ENCODE data around the gene KRTAP4-5.
"Not testable (repeated sequence)": the region's sequence is repeated elsewhere in the genome, so short reads cannot be mapped to it uniquely, and the experiment has no call there.

Gene KRTAP4-5

DNA sequence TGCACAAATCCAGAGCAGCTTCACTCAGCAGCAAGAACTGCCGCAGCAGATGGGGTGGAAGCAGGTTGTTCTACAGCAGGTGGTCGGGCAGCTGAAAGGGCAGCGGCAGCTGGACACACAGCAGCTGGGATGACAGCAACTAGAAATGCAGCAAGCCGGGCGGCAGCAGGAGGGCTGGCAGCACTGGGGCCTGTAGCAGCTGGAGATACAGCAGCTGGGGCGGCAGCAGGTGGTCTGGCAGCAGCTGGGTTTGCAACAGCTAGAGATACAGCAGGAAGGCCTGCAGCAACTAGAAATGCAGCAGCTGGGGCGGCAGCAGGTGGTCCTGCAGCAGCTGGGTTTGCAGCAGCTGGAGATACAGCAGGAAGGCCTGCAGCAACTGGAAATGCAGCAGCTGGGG lies 17.9 kb upstream of the KRTAP4-5 start:
- TF ChIP-seq, protein P1, sequence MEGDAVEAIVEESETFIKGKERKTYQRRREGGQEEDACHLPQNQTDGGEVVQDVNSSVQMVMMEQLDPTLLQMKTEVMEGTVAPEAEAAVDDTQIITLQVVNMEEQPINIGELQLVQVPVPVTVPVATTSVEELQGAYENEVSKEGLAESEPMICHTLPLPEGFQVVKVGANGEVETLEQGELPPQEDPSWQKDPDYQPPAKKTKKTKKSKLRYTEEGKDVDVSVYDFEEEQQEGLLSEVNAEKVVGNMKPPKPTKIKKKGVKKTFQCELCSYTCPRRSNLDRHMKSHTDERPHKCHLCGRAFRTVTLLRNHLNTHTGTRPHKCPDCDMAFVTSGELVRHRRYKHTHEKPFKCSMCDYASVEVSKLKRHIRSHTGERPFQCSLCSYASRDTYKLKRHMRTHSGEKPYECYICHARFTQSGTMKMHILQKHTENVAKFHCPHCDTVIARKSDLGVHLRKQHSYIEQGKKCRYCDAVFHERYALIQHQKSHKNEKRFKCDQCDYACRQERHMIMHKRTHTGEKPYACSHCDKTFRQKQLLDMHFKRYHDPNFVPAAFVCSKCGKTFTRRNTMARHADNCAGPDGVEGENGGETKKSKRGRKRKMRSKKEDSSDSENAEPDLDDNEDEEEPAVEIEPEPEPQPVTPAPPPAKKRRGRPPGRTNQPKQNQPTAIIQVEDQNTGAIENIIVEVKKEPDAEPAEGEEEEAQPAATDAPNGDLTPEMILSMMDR (IDR thresholded peaks at IDR 0.05; ENCODE audit: low read depth, low read length): no peak
- DNase-seq (ENCODE audit: low read depth in 2 of 2): no peak
- no peak overlapping the region for H3K4me3 ChIP-seq (replicated peaks in 1 of 2; ENCODE audit: low read depth in 2 of 2, low read length in 2 of 2)

DNA sequence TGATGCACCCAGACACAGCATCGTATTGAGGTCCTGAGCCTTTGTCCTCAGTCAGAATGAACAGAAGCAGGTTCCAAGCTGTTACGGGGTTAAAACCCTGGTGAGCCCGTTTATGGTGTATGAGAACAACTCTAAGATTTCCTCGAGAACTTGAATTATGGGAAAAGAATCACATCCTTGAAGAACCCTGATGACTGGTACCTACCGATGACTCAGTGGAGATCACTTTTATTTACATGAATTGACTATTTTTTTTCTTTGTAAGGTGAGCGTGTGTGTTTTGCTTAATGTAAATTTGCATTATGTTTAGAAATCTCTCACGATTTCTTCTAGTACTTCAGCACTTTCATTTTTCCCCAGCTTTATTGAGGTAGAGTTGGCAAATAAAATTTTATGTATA lies 14.2 kb upstream of the KRTAP4-5 start:
- TF ChIP-seq, protein P1 (IDR thresholded peaks at IDR 0.05; ENCODE audit: low read depth, low read length): no peak
- no peak overlapping the region for H3K4me3 ChIP-seq (replicated peaks in 1 of 2; ENCODE audit: low read depth in 2 of 2, low read length in 2 of 2)
- DNase-seq (ENCODE audit: low read depth in 2 of 2): no peak

DNA sequence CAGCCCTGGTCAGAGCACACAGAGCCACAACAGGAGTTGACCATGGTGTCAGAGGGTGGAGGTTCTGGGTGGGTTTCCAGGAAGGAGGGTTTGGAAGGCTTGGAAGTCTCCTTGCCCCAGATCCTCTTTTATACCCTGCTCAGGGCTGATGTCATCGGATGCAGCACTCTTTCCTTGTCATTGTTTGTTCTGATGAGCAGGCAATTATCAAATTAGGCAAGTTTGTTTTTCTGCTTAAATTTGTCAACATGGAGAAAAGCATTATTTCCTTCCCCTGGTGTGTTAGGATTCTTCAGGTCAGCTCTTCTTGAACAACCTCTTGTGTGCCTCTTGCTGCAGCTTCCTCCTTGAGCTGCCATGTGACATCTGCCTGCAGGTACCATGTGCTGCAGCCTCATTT lies 11.0 kb upstream of the KRTAP4-5 start, which contains the start of gene KRTAP4-4:
KRTAP4-4 (minus strand) TSS at position 101 of the 400 bp plus-strand sequence; CDS start at position 44, 57 bp downstream.
- H3K4me3 ChIP-seq (replicated peaks in 1 of 2; ENCODE audit: low read depth in 2 of 2, low read length in 2 of 2): no peak within 1 kb of the TSS
- TF ChIP-seq, protein P1 (IDR thresholded peaks at IDR 0.05; ENCODE audit: low read depth, low read length): no peak

DNA sequence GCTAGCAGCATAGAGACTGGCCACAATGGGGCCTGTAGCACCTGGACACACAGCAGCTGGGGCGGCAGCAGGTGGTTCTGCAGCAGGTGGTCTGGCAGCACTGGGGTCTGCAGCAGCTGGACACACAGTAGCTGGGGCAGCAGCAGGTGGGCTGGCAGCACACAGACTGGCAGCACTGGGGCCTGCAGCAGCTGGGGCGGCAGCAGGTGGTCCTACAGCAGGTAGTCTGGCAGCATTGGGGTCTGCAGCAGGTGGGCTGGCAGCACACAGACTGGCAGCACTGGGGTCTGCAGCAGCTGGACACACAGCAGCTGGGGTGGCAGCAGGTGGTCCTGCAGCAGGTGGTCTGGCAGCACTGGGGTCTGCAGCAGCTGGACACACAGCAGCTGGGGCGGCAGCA lies 10.6 kb upstream of the KRTAP4-5 start:
- not testable (repeated sequence) for H3K4me3 ChIP-seq (replicated peaks in 1 of 2; ENCODE audit: low read depth in 2 of 2, low read length in 2 of 2); DNase-seq (ENCODE audit: low read depth in 2 of 2)

More for the DNA sequence above, 11.0 kb upstream of the KRTAP4-5 start, which contains the start of gene KRTAP4-4:
- DNase-seq (ENCODE audit: low read depth in 2 of 2): no peak

DNA sequence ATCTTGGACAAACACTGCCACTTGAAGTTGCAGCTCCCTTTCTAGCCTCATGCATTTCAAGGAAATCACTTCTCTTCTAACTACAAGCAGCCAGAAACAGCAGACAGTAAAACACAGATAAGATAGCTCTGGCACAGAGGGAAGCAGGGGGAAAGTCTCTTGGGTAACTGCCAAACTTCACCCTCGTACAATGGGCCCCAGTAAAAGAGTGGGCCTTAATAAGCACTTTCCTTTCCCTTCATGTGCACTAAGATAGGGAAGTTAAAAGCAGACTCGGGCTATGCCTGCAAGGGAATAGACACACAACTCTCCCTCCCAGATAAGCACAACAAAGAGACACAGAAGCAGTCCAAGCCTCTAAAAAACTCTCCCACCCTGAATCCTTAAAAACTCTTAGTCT lies 4.2 kb upstream of the KRTAP4-5 start:
- DNase-seq (ENCODE audit: low read depth in 2 of 2): no peak
- H3K4me3 ChIP-seq (replicated peaks in 1 of 2; ENCODE audit: low read depth in 2 of 2, low read length in 2 of 2): no peak overlapping the region
- TF ChIP-seq, protein P1 (IDR thresholded peaks at IDR 0.05; ENCODE audit: low read depth, low read length): no peak

DNA sequence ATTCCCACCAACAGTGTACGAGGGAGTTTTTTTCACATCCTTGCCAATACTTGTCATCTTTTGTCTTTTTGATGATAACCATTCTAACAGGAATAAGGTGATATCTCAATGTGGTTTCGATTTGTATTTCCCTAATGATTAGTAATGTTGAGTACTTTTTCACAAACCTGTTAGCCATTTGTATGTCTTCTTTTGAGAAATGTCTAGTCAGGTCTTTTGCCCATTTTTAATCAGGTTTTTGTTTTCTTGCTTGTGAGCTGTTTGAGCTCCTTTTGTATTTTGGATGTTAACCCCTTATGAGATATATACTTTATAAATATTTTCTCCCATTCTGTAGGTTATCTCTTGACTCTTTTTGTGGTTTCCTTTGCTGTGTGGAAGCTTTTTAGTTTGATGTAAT lies 1.9 kb upstream of the KRTAP4-5 start:
- TF ChIP-seq, protein P1 (IDR thresholded peaks at IDR 0.05; ENCODE audit: low read depth, low read length): no peak
- DNase-seq (ENCODE audit: low read depth in 2 of 2): no peak
- H3K4me3 ChIP-seq (replicated peaks in 1 of 2; ENCODE audit: low read depth in 2 of 2, low read length in 2 of 2): no peak overlapping the region

DNA sequence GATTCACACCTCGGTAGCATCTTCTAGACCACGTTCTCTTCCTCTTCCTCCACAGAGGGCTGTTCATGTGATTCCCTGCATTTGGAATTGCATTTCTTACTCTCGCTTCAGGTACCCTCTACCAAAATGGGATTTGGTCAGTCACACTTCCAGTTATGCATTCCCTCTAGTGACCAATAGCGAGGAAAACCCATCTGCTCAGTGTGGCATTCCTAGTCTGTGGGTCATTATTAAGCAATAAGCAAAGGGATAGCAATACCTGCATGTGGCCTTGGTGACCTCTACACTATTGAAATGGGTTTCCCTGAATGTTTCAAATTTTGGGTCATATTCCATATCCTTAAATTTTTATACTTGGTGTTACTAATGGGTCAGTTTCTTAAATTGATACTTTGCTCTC lies 401 bp upstream of the KRTAP4-5 start:
- TF ChIP-seq, protein P1 (IDR thresholded peaks at IDR 0.05; ENCODE audit: low read depth, low read length): no peak
- no peak for DNase-seq (ENCODE audit: low read depth in 2 of 2)
- H3K4me3 ChIP-seq (replicated peaks in 1 of 2; ENCODE audit: low read depth in 2 of 2, low read length in 2 of 2): no peak overlapping the region

DNA sequence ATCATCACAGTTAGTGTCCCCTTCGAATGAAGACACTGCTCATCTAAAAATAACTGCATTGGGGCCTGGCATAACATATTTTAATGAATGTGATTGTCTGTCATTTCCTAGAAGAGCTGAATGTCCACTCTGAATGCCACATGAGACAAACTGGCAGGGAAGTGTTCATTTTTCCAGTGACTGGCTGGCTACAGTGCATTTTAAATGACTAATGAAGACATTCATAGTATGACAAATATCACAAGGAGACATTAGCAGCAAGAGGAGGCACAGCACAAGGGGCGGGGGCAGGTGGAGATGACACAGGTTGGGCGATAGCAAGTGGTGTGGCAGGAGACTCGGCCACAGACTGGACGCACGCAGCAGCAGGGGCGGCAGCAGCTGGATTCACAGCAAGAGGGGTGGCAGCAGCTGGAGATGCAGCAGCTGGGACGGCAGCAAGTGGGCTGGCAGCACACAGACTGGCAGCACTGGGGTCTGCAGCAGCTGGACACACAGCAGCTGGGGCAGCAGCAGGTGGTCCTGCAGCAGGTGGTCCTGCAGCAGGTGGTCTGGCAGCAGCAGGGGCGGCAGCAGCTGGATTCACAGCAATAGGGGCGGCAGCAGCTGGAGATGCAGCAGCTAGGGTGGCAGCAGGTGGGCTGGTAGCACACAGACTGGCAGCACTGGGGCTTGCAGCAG lies 514 bp downstream of the KRTAP4-5 start:
- not testable (repeated sequence) for DNase-seq (ENCODE audit: low read depth in 2 of 2); H3K4me3 ChIP-seq (replicated peaks in 1 of 2; ENCODE audit: low read depth in 2 of 2, low read length in 2 of 2)
